IPS-11a (cell line): ENCODE measurements around the gene SPHK2.
A peak's percentile ranks its signal among the peaks of the same experiment; 100 is the strongest.
"Not testable (repeated sequence)": the region's sequence is repeated elsewhere in the genome, so short reads cannot be mapped to it uniquely, and the experiment has no call there.

Experiments used
- H3K4me3 ChIP-seq: one replicate; pipeline ENCODE4 v1.5.1; 2013; ENCODE audit warnings: low read depth, low read length, control low read depth

SPHK2 gene

DNA sequence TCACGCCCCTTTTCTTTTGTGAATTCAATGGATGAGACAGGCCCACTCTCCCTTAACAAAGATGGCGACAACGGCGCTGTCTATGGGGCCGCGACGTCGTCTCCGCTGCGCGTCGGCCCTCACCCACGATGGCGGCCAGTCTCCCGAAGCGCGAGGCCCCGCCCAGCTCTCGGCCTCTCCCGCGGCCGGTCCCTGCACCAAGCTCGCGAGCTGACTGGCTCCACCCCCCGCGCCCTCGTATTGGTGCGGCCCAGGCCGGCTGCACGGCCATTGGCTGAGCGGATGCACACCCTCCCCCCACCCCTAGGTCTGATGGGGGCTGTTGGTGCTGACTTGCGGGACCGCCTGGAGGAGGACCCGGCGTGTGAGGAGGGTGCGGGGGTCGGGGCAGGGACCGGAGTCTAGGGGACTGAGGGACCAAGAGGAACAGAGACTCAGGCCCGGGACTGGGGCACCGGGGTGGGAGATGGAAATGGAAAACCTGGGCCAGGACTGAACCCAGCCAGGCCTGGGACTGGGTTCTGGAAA lies 4.8 kb downstream of the SPHK2 start:
- peak overlapping the region; percentile 67 for H3K4me3 ChIP-seq

DNA sequence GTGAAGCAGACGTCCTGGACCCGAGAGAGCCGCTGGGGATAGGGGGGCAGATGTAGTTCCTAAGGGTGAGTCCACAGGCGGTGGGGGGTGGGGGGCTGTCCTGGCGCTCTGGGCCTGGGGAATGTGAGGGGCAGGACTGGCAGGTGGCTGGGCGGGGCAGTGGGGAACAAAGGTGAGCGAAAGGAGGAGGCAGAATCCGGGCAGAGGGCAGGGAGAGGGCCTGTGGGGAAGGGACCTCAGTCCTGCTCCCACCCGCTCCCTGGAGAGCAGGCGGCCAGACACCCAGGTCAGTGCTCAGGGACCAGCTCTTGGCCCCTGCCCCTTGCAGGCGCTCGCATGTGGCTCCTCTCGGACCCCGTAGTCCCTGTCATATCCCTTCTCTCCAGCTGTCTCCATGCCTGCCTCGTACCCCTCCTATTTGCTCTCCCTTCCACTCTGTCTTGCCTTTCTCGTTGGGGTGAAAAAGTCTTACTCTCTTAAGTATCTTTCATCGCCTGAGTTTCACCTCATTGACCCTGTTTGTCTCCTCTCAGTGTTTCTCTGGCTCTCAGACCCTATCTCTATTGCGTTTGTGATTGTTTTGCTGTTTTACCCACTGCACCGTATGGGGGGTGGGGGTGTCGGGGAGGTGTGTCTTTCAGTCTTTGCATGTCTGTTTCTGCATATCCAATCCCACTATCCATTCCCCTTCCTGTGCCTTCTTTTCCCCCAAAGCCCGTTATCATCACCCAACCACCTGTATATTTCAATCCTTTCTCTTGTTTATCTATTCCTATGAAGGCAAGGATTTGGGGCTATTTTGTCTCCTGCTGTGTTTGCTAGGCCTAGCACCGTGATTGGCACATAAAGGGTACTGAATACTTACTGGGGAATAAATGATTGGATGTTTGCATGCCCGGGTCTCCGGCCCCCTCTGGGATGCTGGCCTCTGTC lies 5.8 kb downstream of the SPHK2 start:
- H3K4me3 ChIP-seq, result peak overlapping the region; percentile 67

DNA sequence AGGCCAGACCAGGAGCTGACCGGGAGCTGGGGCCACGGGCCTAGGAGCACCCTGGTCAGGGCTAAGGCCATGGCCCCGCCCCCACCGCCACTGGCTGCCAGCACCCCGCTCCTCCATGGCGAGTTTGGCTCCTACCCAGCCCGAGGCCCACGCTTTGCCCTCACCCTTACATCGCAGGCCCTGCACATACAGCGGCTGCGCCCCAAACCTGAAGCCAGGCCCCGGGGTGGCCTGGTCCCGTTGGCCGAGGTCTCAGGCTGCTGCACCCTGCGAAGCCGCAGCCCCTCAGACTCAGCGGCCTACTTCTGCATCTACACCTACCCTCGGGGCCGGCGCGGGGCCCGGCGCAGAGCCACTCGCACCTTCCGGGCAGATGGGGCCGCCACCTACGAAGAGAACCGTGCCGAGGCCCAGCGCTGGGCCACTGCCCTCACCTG lies 6.6 kb downstream of the SPHK2 start:
- no peak overlapping the region for H3K4me3 ChIP-seq

DNA sequence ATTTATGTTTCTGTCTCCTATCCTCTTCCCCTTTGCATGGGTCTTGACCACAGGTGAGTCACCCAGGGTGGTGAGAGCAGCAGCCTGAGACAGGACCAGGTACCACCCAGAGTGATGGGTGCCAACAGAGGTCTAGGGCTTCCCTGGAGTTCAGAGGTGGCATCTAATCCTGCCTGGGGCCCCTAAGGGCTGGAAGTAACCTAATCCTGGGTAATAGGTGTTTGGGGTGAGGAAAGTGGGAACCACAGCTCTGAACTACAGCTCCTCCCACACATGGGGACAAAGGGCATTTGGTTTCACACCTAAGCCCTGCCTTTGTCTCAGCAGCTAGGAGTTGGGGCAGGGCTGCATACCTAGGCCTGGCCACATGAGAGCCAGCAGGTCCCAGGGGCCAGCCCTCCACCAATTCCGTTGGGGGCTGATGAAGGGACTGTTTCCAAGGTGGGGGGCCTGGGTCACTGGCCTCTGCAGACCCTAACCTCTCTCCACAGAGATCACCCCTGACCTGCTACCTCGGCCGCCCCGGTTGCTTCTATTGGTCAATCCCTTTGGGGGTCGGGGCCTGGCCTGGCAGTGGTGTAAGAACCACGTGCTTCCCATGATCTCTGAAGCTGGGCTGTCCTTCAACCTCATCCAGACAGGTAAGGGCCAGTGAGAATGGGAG lies 8.0 kb downstream of the SPHK2 start:
- H3K4me3 ChIP-seq, result no peak overlapping the region

DNA sequence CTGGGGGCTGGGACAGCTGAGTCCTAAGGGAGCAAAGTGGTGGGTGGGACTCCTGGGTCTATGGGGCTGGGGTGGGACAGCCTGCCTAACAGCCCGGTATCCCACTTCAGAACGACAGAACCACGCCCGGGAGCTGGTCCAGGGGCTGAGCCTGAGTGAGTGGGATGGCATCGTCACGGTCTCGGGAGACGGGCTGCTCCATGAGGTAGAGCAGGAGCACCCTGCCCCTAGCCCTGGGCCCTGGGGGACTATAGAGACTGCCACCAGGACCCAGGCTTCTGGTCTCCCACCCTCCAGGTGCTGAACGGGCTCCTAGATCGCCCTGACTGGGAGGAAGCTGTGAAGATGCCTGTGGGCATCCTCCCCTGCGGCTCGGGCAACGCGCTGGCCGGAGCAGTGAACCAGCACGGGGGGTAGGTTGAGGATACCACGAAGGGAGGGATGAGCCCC lies 8.6 kb downstream of the SPHK2 start:
- no peak overlapping the region for H3K4me3 ChIP-seq

DNA sequence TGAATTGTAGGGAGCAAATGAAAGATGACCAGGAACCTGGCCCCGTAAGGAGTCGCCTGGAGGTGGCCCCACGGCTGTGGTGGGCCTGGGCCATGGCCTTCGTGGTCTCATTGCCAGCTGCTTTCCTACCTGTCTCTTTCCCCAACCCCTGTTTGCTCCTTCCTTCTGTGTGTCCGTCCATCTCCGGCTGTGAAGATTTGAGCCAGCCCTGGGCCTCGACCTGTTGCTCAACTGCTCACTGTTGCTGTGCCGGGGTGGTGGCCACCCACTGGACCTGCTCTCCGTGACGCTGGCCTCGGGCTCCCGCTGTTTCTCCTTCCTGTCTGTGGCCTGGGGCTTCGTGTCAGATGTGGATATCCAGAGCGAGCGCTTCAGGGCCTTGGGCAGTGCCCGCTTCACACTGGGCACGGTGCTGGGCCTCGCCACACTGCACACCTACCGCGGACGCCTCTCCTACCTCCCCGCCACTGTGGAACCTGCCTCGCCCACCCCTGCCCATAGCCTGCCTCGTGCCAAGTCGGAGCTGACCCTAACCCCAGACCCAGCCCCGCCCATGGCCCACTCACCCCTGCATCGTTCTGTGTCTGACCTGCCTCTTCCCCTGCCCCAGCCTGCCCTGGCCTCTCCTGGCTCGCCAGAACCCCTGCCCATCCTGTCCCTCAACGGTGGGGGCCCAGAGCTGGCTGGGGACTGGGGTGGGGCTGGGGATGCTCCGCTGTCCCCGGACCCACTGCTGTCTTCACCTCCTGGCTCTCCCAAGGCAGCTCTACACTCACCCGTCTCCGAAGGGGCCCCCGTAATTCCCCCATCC lies 9.4 kb downstream of the SPHK2 start:
- no peak overlapping the region for H3K4me3 ChIP-seq

GRCh38 chr19:48629297-48629598 lies 9.9 kb downstream of the SPHK2 start:
- H3K4me3 ChIP-seq, result no peak overlapping the region

- H3K4me3 ChIP-seq, result no peak overlapping the region
These were observed 10.4 kb downstream of the SPHK2 start for GRCh38 chr19:48629599-48630295.

DNA sequence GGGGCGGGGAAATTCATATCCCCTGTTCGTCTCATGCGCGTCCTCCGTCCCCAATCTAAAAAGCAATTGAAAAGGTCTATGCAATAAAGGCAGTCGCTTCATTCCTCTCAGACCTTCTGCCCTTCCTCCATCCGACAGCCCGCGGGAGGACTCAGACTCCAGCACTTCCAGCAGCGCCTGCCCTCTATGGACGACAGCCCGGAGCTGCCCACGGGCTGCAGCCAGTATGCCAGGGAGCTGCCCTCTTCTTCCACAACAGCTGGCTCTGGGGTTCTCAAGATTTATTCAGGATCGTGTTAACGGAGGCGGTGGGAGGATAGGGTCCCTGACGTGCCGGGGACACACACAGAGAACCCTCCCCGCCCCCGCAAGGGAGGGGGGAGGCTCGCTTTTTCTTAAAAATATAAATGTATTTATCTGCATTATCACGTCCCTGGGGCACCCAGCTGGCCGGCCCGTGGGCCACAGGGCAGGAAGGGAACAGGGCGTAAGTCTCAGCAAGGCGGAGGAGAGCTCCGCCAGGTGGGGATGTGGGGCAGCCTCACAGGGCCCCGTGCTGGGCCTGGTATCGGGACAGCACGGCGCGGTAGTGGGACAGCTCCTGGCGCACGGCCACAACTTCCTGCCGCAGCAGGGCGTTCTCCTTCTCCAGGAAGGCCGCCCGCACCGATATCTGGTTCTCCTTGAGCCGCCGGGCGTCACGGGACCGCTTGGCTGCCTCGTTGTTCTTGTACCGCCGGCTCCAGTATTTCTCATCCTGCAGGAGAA lies 11.2 kb downstream of the SPHK2 start:
- H3K4me3 ChIP-seq, result no peak overlapping the region

GRCh38 chr19:48631225-48631624 lies 11.9 kb downstream of the SPHK2 start:
- H3K4me3 ChIP-seq, result no peak overlapping the region

DNA sequence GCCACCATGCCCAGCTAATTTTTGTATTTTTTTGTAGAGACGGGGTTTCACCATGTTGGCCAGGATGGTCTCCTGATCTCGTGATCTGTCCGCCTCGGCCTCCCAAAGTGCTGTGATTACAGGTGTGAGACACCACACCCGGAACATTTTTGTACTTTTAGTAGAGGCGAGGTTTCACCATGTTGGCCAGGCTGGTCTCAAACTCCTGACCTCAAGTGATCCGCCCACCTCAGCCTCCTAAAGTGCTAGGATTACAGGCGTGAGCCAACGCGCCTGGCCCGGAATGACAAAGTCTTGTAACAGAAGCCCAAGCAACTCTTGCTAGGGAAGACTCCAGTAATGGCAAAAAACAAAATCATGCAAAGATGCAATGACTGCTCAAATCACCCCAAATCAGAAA lies 13.0 kb downstream of the SPHK2 start:
- not testable (repeated sequence) for H3K4me3 ChIP-seq

GRCh38 chr19:48632692-48633147 lies 13.4 kb downstream of the SPHK2 start:
- no peak overlapping the region for H3K4me3 ChIP-seq

- H3K4me3 ChIP-seq, result no peak overlapping the region
These were observed 14.1 kb downstream of the SPHK2 start for GRCh38 chr19:48633148-48634035.

- H3K4me3 ChIP-seq, result no peak overlapping the region
These were observed 14.7 kb downstream of the SPHK2 start for GRCh38 chr19:48634036-48634342.

DNA sequence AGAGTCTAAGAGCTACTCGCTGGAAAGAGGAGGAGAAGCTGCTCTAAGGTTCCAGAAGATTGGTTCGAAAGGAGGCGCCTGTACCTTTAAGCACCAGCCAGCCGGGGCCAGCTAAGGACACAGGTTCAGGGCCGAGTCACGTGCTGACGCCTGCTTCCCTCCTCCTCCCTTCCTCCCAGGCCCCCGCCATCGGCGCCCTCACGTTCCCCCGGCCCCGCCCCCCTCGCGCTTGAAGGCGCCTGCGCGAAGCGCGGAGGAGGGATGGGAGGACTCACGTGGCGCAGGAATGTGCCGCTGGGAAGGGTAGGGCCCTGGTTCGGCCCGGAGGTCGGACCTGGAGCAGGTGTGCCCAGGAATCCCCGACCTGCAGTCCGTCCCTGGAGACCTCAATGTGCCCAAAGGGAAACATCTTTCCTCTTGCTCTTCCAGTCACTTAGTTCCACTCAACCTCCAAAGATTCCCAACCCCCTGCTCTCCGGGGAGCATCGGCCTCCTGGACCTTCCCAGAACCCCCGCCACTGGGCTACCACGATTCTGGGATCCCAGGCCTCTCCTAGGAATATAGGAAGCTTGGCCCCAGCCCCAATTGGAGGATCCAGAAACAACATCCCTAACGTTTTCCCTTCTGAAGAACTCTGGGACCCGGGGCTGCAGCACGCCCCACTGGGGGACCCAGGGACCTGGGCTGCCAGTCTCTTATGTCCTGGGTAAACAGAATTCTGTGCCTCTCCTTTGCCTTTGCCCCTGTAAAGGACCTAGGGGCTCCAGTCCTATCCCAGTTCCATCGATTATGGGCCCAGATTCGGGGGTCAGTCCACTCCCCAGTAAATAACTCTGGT lies 15.3 kb downstream of the SPHK2 start:
- no peak overlapping the region for H3K4me3 ChIP-seq

GRCh38 chr19:48635263-48635965 lies 16.1 kb downstream of the SPHK2 start:
- peak overlapping the region; percentile 43 for H3K4me3 ChIP-seq
